Body of pancreas (tissue), 4 donors: Measurements from ENCODE around the gene ATCAY. TPM values are rescaled to one million over a fixed set of nuclear protein-coding genes. Genes with fewer than 3 reads are reported as not detected.
"Not testable (repeated sequence)": the region's sequence is repeated elsewhere in the genome, so short reads cannot be mapped to it uniquely, and the experiment has no call there.

Experiments used
- ATAC-seq: fragments of 150-250 bp; one replicate; pipeline ENCODE4 v1.9.1; 2016
- DNase-seq, 4 donors: peaks; one replicate each; pipeline ENCODE4 v3.0.0-alpha.2; 2019
- H3K27ac ChIP-seq, 4 donors: fragments of 200-600 bp; sonication (generic); 1 replicate in 3 of 4; 2 replicates in 1 of 4; pipeline versions ENCODE4 v1.5.1 to v1.6.1; 2016 to 2019; ENCODE audit warnings: mild to moderate bottlenecking in 1 of 4, mixed read lengths in 1 of 4, moderate library complexity in 1 of 4
- H3K27me3 ChIP-seq, 2 donors: fragments of 200-600 bp; sonication (generic); one replicate each; pipeline ENCODE4 v1.6.0; 2016; ENCODE audit warnings: mild to moderate bottlenecking in 1 of 2
- H3K36me3 ChIP-seq, 2 donors: fragments of 200-600 bp; sonication (generic); replicated peaks in 1 of 2; 2 replicates each; pipeline ENCODE4 v1.5.1; 2016; ENCODE audit warnings: low read depth in 2 of 2; ENCODE audit not compliant: insufficient read depth in 1 of 2
- H3K4me1 ChIP-seq: fragments of 200-600 bp; sonication (generic); one replicate; pipeline ENCODE4 v1.6.0; 2016
- H3K4me3 ChIP-seq, 2 donors: fragments of 200-600 bp; sonication (generic); 1 replicate in 1 of 2; 2 replicates in 1 of 2; pipeline ENCODE4 v1.5.1; 2016 to 2019
- H3K9me3 ChIP-seq, 3 donors: fragments of 200-600 bp; sonication (generic); 1 replicate in 2 of 3; 2 replicates in 1 of 3; pipeline ENCODE4 v1.5.1; 2016
- CTCF ChIP-seq, 7 experiments: fragments of 450-650 bp in 4 of 7; fragments of 200-600 bp in 3 of 7; sonication (generic) in 3 of 7; IDR thresholded peaks; one replicate each; pipeline ENCODE4 v1.5.1; 2016 to 2019; ENCODE audit warnings: antibody characterized with exemption in 7 of 7
- POLR2A ChIP-seq, 3 donors: fragments of 450-650 bp; IDR thresholded peaks; one replicate each; pipeline ENCODE4 v1.6.1; 2016; ENCODE audit warnings: antibody characterized with exemption in 3 of 3, mild to moderate bottlenecking in 2 of 3
- WGBS, 2 donors: methylation state at CpG; one replicate each; pipeline ENCODE4 v1.1.5; 2017; 5-methylcytosine and 5-hydroxymethylcytosine counted together
- intact Hi-C: fragments of 100-400 bp; cut with DNase I; formaldehyde crosslinking; loops from one replicate; pipeline ENCODE4 v1.15.1; 2023
- total RNA-seq, 2 donors: library from RNA; depleted of rRNA; stranded (reverse); fragments of >200 nt; gene quantifications; one replicate each; pipeline ENCODE4 v1.1.0, GENCODE V29; 2016

ATCAY gene
- total RNA-seq, 2 donors from 2014 or later = 1.6 TPM; not detected in 1

DNA sequence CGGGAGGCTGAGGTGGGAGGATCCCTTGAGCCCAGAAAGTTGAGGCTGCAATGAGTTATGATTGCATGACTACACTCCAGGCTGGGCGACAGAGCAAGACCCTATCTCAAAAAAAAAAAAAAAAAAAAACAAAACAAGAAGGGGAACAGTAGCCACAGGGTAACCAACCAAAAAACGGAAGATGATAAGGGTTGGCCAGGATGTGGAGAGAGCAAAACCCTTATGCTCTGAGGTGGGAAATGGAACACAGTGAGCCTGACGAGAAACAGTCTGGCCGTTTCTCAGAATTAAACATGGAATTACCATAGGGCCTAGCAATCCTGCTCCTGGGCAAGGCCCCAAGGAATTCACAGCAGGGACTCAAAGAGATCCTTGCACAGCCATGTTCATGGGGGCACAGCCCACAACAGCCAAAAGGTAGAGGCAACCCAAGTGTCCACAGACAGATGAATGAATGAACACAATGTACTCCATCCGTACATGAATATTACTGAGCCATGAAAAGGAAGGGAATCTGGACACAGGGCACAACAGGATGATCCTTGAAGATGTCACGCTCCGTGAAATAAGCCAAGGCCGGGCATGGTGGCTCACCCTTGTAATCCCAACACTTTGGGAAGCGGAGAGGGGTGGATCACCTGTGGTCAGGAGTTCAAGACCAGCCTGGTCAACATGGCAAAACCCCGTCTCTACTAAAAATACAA is 63.7 kb downstream of the ATCAY start:
- intact Hi-C loops = no loop called here

DNA sequence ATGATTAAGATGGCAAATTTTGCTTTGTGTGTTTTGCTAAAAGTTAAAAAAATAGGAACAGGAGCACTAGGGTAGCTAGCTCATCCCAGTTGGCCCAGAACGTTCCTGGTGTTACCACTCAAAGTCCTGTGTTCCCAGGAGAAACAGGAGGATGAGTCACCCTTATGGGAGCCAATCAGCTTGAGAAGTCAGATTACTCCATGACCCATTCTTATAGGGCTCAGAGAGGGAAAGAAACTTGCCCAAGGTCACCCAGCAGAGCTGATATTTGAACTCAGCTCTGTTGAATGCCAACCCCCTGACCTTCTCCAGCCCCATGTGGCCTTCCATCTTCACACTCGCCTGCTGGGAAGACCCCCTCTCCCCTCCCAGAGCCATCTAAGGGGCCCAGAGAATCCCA is 65.4 kb downstream of the ATCAY start:
- 49 to 50% methylated on average over 2 of the region's 2 CpGs for WGBS, 2 donors
- H3K4me1 ChIP-seq = peaks cover 11% of the 10 kb centered on the region
- no peak overlapping the region for H3K27ac ChIP-seq
- H3K9me3 ChIP-seq = no peaks in the 10 kb centered on the region
- no peaks in the 10 kb centered on the region for H3K27me3 ChIP-seq
- DNase-seq = no peak
- no peak for ATAC-seq
- no peak overlapping the region for H3K4me3 ChIP-seq
- H3K36me3 ChIP-seq = no peaks in the 10 kb centered on the region
- TF ChIP-seq CTCF (IDR thresholded peaks at IDR 0.05) (no peak), POLR2A (IDR thresholded peaks at IDR 0.05) (no peak)
- intact Hi-C loops = no loop called here

More for the DNA sequence above, 63.7 kb downstream of the ATCAY start:
- Histone ChIP-seq H3K27me3 (no peaks in the 10 kb centered on the region), H3K9me3 (no peaks in the 10 kb centered on the region), H3K4me1 (no peaks in the 10 kb centered on the region), H3K27ac (no peak overlapping the region), H3K4me3 (no peak overlapping the region), H3K36me3 (no peaks in the 10 kb centered on the region)
- ATAC-seq (no peak), DNase-seq (no peak)
- 78 to 82% methylated on average over 8 to 11 of the region's 11 CpGs for WGBS, 2 donors
- TF ChIP-seq POLR2A (IDR thresholded peaks at IDR 0.05) (no peak), CTCF (IDR thresholded peaks at IDR 0.05) (no peak)

DNA sequence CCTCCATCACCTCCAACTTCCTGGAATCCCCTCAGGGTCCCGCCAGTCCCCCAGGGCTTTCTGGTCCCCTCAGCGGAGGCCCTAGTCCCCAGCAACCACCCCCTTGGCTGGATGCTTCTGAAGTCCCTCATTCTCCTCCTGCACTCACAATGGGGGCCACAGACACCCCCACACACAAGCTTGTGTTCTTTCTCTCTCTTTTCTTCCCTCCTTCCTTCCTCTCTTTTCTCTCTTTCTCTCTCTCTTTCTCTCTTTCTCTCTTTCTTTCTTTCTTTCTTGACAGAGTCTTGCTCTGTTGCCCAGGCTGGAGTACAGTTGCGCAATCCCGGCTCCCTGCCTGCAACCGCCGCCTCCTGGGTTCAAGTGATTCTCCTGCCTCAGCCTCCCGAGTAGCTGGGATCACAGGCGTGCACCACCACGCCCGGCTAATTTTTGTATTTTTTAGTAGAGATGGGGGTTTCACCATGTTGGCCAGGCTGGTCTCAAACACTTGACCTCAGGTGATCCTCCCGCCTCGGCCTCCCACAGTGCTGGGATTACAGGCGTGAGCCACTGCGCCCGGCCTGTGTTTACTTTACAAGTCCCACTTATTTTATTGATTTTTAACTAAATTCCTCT is 66.9 kb downstream of the ATCAY start:
- H3K4me3 ChIP-seq, H3K9me3 ChIP-seq, H3K27ac ChIP-seq, DNase-seq, intact Hi-C loops, H3K27me3 ChIP-seq, H3K36me3 ChIP-seq, ATAC-seq: not testable (repeated sequence)
- H3K4me1 ChIP-seq = peaks cover 22% of the 10 kb centered on the region
- WGBS, 2 donors = 85 to 91% methylated on average over 15 of the region's 15 CpGs

GRCh38 chr19:3949294-3949693 is 68.8 kb downstream of the ATCAY start:
- WGBS, 2 donors = 85% methylated on average over 11 of the region's 11 CpGs; no CpG with 5 or more reads in 1 of the 2 donors
- no peak overlapping the region for H3K4me3 ChIP-seq
- no peaks in the 10 kb centered on the region for H3K36me3 ChIP-seq
- ATAC-seq (no peak), DNase-seq (no peak)
- H3K4me1 ChIP-seq = peaks cover 22% of the 10 kb centered on the region
- no peaks in the 10 kb centered on the region for H3K9me3 ChIP-seq
- H3K27me3 ChIP-seq = no peaks in the 10 kb centered on the region
- TF ChIP-seq POLR2A (IDR thresholded peaks at IDR 0.05) (no peak), CTCF (IDR thresholded peaks at IDR 0.05) (no peak)
- H3K27ac ChIP-seq = no peak overlapping the region
- intact Hi-C loops = no loop called here

- H3K4me3 ChIP-seq = no peak overlapping the region
- H3K9me3 ChIP-seq = no peaks in the 10 kb centered on the region
- no peaks in the 10 kb centered on the region for H3K27me3 ChIP-seq
- DNase-seq = no peak
- intact Hi-C loops = no loop called here
- WGBS, 2 donors = 30 to 34% methylated on average over 5 to 20 of the region's 20 CpGs
- H3K27ac ChIP-seq = no peak overlapping the region
- ATAC-seq = no peak
- no peaks in the 10 kb centered on the region for H3K36me3 ChIP-seq
- no peak for TF ChIP-seq CTCF (IDR thresholded peaks at IDR 0.05)
- no peak for TF ChIP-seq POLR2A (IDR thresholded peaks at IDR 0.05)
- H3K4me1 ChIP-seq = peaks cover 22% of the 10 kb centered on the region
Observed at GRCh38 chr19:3949997-3950859, 69.7 kb downstream of the ATCAY start.
